ENCODE measurements around the gene COX4I2. TPM values are rescaled to one million over a fixed set of nuclear protein-coding genes. Genes with fewer than 3 reads are reported as not detected.

Gene COX4I2
- total and polyA plus RNA-seq, 2 of the 4 experiments (the other 2 are of a cell fraction) = not detected

DNA sequence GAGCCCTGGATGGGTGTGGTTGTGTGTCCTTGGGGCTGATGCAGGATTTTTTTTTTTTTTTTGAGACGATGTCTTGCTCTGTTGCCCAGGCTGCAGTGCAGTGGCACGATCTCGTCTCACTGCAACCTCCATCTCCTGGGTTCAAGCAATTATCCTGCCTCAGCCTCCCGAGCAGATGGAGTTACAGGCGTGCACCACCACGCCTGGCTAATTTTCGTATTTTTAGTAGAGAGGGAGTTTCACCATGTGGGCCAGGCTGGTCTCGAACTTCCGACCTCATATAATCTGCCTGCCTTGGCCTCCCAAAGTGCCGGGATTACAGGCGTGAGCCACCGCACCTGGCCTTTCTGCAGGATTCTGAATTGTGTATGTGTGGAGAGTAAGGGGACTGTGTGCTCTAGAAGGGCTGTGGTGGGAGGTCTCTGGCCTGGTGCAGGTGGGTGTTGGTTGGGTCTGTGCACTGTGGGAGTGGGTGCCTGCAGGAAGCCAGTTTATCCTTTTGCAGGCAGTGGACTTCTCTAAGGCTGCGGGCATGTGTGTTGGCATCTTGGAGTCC, 43.6 kb upstream of the COX4I2 start:
- POLR2A ChIA-PET (ENCODE audit: unreplicated experiment) = no interaction called here
- Histone ChIP-seq H4K8ac (ENCODE audit: low read depth in 2 of 2, low read length in 2 of 2) (peak overlapping the region in 1 of 2 experiments; percentile 71; a peak in 2 of 4 replicates), H3K9ac (ENCODE audit: low read depth, low read length) (no peak overlapping the region), H3K36me3 (ENCODE audit: control insufficient read depth, insufficient read depth, low read length) (no peaks in the 10 kb centered on the region), H4K5ac (ENCODE audit: low read depth, low read length) (no peak overlapping the region), H2BK5ac (ENCODE audit: low read depth, low read length, poor library complexity, severe bottlenecking) (peak overlapping the region; percentile 87), H3K4me1 (ENCODE audit: control insufficient read depth, insufficient read depth, low read length) (peaks cover 14% of the 10 kb centered on the region), H3K18ac (ENCODE audit: low read depth, low read length) (no peak overlapping the region), H3K79me1 (ENCODE audit: low read depth in 1 of 2, low read length in 2 of 2) (peaks cover 0 to 7% of the 10 kb centered on the region in 2 experiments; a peak in 1 of 4 replicates), H3K14ac (replicated peaks; ENCODE audit: low read depth, low read length) (no peak overlapping the region; the same call in 1 of the 2 replicates), H2AFZ (replicated peaks; ENCODE audit: low read length, poor library complexity) (peak overlapping the region; percentile 4), H2BK120ac (ENCODE audit: low read depth, low read length) (peak overlapping the region; percentile 93), H3K9me1 (ENCODE audit: insufficient read depth, low read length) (peaks cover 7% of the 10 kb centered on the region), H3K4me2 (ENCODE audit: low read depth, low read length) (no peak overlapping the region), H3K27ac (ENCODE audit: insufficient read depth, low read length) (peak overlapping the region; percentile 25), H2AK9ac (replicated peaks; ENCODE audit: low read depth, low read length, poor library complexity) (peak overlapping the region; percentile 92), H3K4ac (ENCODE audit: low read depth, low read length) (peak overlapping the region; percentile 89), H4K91ac (ENCODE audit: insufficient read depth, low read depth, low read length) (peak overlapping the region; percentile 86), H3K23ac (ENCODE audit: low read depth, low read length) (no peak overlapping the region), H3K56ac (ENCODE audit: extremely low read depth, insufficient read depth, low read length) (no peak overlapping the region), H3K9me3 (ENCODE audit: control insufficient read depth, insufficient read depth, low read length) (no peaks in the 10 kb centered on the region), H4K20me1 (ENCODE audit: insufficient read depth, low read length) (no peaks in the 10 kb centered on the region), H3K27me3 (ENCODE audit: control insufficient read depth, insufficient read depth, low read length) (no peaks in the 10 kb centered on the region), H2AK5ac (ENCODE audit: low read depth, low read length) (peak overlapping the region; percentile 86; the same call in 1 of the 2 replicates), H3K4me3 (ENCODE audit: insufficient read depth, low read depth, low read length) (no peak overlapping the region), H2BK15ac (ENCODE audit: low read depth, low read length) (peak overlapping the region; percentile 74; the same call in 2 of the 3 replicates), H2BK20ac (ENCODE audit: low read depth, low read length) (peak overlapping the region; percentile 72)
- CTCF ChIA-PET = interaction anchor here (1.0 kb wide), 1 partner anchor 24 kb away, joined by 3 read pairs; no protein-coding TSS in a partner anchor
- dilution Hi-C loops (cut with HindIII; ENCODE audit: low sequenced_read_pairs, unreplicated experiment) (no loop called here), intact Hi-C loops (cut with micrococcal nuclease) (no loop called here), in situ Hi-C loops (cut with MboI; ENCODE audit: low sequenced_read_pairs) (no loop called here)
- WGBS, 2 experiments (ENCODE audit: extremely low coverage in 2 of 2, insufficient read length in 1 of 2) = 100% methylated on average over 1 of the region's 13 CpGs; no CpG with 5 or more reads in 1 of the 2 experiments
- DNase-seq = no peak
- no peak for ATAC-seq (ENCODE audit: low read depth)
- TF ChIP-seq, protein P1, sequence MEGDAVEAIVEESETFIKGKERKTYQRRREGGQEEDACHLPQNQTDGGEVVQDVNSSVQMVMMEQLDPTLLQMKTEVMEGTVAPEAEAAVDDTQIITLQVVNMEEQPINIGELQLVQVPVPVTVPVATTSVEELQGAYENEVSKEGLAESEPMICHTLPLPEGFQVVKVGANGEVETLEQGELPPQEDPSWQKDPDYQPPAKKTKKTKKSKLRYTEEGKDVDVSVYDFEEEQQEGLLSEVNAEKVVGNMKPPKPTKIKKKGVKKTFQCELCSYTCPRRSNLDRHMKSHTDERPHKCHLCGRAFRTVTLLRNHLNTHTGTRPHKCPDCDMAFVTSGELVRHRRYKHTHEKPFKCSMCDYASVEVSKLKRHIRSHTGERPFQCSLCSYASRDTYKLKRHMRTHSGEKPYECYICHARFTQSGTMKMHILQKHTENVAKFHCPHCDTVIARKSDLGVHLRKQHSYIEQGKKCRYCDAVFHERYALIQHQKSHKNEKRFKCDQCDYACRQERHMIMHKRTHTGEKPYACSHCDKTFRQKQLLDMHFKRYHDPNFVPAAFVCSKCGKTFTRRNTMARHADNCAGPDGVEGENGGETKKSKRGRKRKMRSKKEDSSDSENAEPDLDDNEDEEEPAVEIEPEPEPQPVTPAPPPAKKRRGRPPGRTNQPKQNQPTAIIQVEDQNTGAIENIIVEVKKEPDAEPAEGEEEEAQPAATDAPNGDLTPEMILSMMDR (conservative IDR thresholded peaks at IDR 0.05; ENCODE audit: low read depth, low read length) = no peak
- no peak for TF ChIP-seq FOS (IDR thresholded peaks at IDR 0.05; ENCODE audit: low read depth, low read length)
- no peak for TF ChIP-seq MXI1 (IDR thresholded peaks at IDR 0.05; ENCODE audit: borderline replicate concordance, low read depth, low read length)
- TF ChIP-seq RAD21 (IDR thresholded peaks at IDR 0.05; ENCODE audit: low read length) = no peak
- no peak for TF ChIP-seq NFE2L2 (IDR thresholded peaks at IDR 0.05; ENCODE audit: low read depth, low read length)
- no peak for TF ChIP-seq SMC3 (IDR thresholded peaks at IDR 0.05; ENCODE audit: low read depth, low read length)
- no peak for TF ChIP-seq ELK1 (IDR thresholded peaks at IDR 0.05; ENCODE audit: borderline replicate concordance, low read depth, low read length)
- TF ChIP-seq MAFK (IDR thresholded peaks at IDR 0.05; ENCODE audit: low read depth, low read length) = no peak
- TF ChIP-seq RCOR1 (IDR thresholded peaks at IDR 0.05; ENCODE audit: insufficient replicate concordance, low read length) = no peak
- TF ChIP-seq CEBPB (IDR thresholded peaks at IDR 0.05; ENCODE audit: low read depth, low read length) = no peak
- no peak for TF ChIP-seq MAZ (IDR thresholded peaks at IDR 0.05; ENCODE audit: borderline replicate concordance, low read depth, low read length)
- no peak for TF ChIP-seq BHLHE40 (IDR thresholded peaks at IDR 0.05; ENCODE audit: low read depth, low read length)
- TF ChIP-seq, protein P2, sequence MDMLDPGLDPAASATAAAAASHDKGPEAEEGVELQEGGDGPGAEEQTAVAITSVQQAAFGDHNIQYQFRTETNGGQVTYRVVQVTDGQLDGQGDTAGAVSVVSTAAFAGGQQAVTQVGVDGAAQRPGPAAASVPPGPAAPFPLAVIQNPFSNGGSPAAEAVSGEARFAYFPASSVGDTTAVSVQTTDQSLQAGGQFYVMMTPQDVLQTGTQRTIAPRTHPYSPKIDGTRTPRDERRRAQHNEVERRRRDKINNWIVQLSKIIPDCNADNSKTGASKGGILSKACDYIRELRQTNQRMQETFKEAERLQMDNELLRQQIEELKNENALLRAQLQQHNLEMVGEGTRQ (IDR thresholded peaks at IDR 0.05; ENCODE audit: low read depth, low read length) = no peak
- TF ChIP-seq CHD1 (IDR thresholded peaks at IDR 0.05; ENCODE audit: low read depth, low read length) = no peak
- TF ChIP-seq RFX5 (IDR thresholded peaks at IDR 0.05; ENCODE audit: low read depth, low read length) = no peak
- TF ChIP-seq POLR2A (IDR thresholded peaks at IDR 0.05; ENCODE audit: low read depth, low read length) = no peak
- no TSS peak for BruUV-seq (replicated peaks)
